GM23338 (cell line): ENCODE data around the gene JARID2.

Experiments used
- CREB1 ChIP-seq: fragments of 250-450 bp; sonication (Bioruptor Pico); IDR thresholded peaks from 2 replicates; pipeline ENCODE4 v1.5.0; 2020; ENCODE audit warnings: low read depth, mild to moderate bottlenecking, moderate library complexity
- EZH2 ChIP-seq: fragments of 200-600 bp; sonication (generic); IDR thresholded peaks from one replicate; pipeline ENCODE4 v1.8.0; 2017; ENCODE audit warnings: antibody characterized with exemption, mild to moderate bottlenecking, low read depth; ENCODE audit not compliant: unreplicated experiment
- EZH2phosphoT487 ChIP-seq: fragments of 200-600 bp; sonication (generic); IDR thresholded peaks from one replicate; pipeline ENCODE4 v1.8.1; 2018; ENCODE audit warnings: antibody characterized with exemption; ENCODE audit not compliant: unreplicated experiment
- JUNB ChIP-seq: IDR thresholded peaks from one replicate; pipeline ENCODE4 v1.6.1; 2016; ENCODE audit warnings: antibody characterized with exemption; ENCODE audit not compliant: unreplicated experiment
- NANOG ChIP-seq: IDR thresholded peaks from 2 replicates; pipeline ENCODE4 v1.6.1; 2016; ENCODE audit warnings: antibody characterized with exemption, borderline replicate concordance
- POLR2AphosphoS5 ChIP-seq: IDR thresholded peaks from 2 replicates; pipeline ENCODE4 v1.6.1; 2016; ENCODE audit warnings: antibody characterized with exemption, low read depth
- STAT1 ChIP-seq: IDR thresholded peaks from one replicate; pipeline ENCODE4 v1.6.1; 2016; ENCODE audit warnings: antibody characterized with exemption; ENCODE audit not compliant: unreplicated experiment
- TF ChIP-seq, protein P1 (sequence below), 2 experiments: fragments of 200-600 bp in 1 of 2; sonication (generic) in 1 of 2; conservative IDR thresholded peaks; 2 replicates each; pipeline versions ENCODE4 v1.5.1 to v1.6.1; 2016 to 2017; ENCODE audit warnings: antibody characterized with exemption in 2 of 2, low read depth in 2 of 2, mild to moderate bottlenecking in 2 of 2, moderate library complexity in 1 of 2
- TF ChIP-seq, protein P2 (sequence below): IDR thresholded peaks from one replicate; pipeline ENCODE4 v1.6.1; 2018; ENCODE audit warnings: antibody characterized with exemption; ENCODE audit not compliant: unreplicated experiment

DNA sequence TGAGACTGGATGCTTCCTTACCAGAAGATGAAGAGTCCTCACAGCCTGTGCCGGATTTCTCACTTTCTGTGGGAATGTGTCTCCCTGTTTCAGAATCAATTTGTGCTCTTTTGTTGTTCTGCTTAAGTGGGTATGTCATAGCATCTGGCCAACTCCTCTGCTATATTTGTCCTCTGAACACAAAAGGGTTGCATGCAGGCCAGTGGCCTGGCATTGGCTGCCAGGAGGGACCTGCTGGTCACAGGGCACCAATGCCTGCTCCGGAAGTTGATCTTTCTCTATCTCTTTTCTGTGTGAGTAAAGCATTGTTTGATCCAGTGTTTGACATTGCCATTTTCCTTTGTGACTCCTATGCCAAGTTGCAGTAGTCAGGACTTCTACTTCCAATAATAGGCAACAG lies 47.8 kb downstream of the JARID2 start:
- TF ChIP-seq, protein P1, sequence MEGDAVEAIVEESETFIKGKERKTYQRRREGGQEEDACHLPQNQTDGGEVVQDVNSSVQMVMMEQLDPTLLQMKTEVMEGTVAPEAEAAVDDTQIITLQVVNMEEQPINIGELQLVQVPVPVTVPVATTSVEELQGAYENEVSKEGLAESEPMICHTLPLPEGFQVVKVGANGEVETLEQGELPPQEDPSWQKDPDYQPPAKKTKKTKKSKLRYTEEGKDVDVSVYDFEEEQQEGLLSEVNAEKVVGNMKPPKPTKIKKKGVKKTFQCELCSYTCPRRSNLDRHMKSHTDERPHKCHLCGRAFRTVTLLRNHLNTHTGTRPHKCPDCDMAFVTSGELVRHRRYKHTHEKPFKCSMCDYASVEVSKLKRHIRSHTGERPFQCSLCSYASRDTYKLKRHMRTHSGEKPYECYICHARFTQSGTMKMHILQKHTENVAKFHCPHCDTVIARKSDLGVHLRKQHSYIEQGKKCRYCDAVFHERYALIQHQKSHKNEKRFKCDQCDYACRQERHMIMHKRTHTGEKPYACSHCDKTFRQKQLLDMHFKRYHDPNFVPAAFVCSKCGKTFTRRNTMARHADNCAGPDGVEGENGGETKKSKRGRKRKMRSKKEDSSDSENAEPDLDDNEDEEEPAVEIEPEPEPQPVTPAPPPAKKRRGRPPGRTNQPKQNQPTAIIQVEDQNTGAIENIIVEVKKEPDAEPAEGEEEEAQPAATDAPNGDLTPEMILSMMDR (conservative IDR thresholded peaks at IDR 0.05; ENCODE audit: low read depth in 2 of 2), result no peak
- no peak for TF ChIP-seq POLR2AphosphoS5
- TF ChIP-seq, protein P2, sequence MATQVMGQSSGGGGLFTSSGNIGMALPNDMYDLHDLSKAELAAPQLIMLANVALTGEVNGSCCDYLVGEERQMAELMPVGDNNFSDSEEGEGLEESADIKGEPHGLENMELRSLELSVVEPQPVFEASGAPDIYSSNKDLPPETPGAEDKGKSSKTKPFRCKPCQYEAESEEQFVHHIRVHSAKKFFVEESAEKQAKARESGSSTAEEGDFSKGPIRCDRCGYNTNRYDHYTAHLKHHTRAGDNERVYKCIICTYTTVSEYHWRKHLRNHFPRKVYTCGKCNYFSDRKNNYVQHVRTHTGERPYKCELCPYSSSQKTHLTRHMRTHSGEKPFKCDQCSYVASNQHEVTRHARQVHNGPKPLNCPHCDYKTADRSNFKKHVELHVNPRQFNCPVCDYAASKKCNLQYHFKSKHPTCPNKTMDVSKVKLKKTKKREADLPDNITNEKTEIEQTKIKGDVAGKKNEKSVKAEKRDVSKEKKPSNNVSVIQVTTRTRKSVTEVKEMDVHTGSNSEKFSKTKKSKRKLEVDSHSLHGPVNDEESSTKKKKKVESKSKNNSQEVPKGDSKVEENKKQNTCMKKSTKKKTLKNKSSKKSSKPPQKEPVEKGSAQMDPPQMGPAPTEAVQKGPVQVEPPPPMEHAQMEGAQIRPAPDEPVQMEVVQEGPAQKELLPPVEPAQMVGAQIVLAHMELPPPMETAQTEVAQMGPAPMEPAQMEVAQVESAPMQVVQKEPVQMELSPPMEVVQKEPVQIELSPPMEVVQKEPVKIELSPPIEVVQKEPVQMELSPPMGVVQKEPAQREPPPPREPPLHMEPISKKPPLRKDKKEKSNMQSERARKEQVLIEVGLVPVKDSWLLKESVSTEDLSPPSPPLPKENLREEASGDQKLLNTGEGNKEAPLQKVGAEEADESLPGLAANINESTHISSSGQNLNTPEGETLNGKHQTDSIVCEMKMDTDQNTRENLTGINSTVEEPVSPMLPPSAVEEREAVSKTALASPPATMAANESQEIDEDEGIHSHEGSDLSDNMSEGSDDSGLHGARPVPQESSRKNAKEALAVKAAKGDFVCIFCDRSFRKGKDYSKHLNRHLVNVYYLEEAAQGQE, result no peak
- TF ChIP-seq EZH2, result no peak
- TF ChIP-seq STAT1, result no peak
- no peak for TF ChIP-seq JUNB
- TF ChIP-seq EZH2phosphoT487, result no peak
- no peak for TF ChIP-seq NANOG
- TF ChIP-seq CREB1 (CRISPR knock-in tag), result no peak
